ENCODE results near the gene FAM110A.

The FAM110A gene

DNA sequence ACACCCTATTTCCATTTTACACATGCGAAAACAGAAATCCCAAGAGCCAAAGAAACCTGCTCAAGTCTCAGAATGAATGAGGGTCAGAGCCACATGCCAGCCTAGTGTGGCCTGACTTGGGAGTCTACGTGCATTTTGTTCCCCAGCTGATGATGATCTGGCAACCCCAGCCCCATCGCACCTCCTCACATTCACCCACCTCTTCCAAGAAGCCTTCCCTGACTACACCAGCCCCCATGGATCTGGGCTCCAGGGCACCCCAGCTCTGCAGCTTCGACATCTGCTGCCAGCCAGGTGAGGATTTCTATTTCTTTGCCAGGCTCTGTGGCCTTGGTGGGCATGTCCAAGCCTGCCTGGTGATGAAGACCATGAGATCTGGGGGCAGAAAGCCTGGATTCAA is 41.6 kb downstream of the FAM110A start:
- Histone ChIP-seq H3K36me3 (ENCODE audit: control insufficient read depth, insufficient read depth, low read length) (no peaks in the 10 kb centered on the region), H3K27me3 (ENCODE audit: control insufficient read depth, insufficient read depth, low read length) (no peaks in the 10 kb centered on the region; the same call in 1 of the 2 replicates), H3K27ac (ENCODE audit: low read depth, low read length) (no peak overlapping the region), H3K4me1 (ENCODE audit: control insufficient read depth, insufficient read depth, low read length) (peaks cover 3% of the 10 kb centered on the region; the same call in 1 of the 2 replicates), H3K9me3 (ENCODE audit: control insufficient read depth, insufficient read depth, low read length) (no peaks in the 10 kb centered on the region), H3K4me3 (ENCODE audit: low read depth, low read length) (no peak overlapping the region), H3K9ac (ENCODE audit: low read depth, low read length) (no peak overlapping the region)

GRCh38 chr20:877814-878213 is 44.3 kb downstream of the FAM110A start:
- Histone ChIP-seq H3K9me3 (ENCODE audit: control insufficient read depth, insufficient read depth, low read length) (no peaks in the 10 kb centered on the region), H3K4me3 (ENCODE audit: low read depth, low read length) (no peak overlapping the region), H3K27ac (ENCODE audit: low read depth, low read length) (no peak overlapping the region), H3K27me3 (ENCODE audit: control insufficient read depth, insufficient read depth, low read length) (no peaks in the 10 kb centered on the region; the same call in 1 of the 2 replicates), H3K4me1 (ENCODE audit: control insufficient read depth, insufficient read depth, low read length) (peaks cover 1% of the 10 kb centered on the region; the same call in 1 of the 2 replicates), H3K9ac (ENCODE audit: low read depth, low read length) (no peak overlapping the region), H3K36me3 (ENCODE audit: control insufficient read depth, insufficient read depth, low read length) (no peaks in the 10 kb centered on the region)

DNA sequence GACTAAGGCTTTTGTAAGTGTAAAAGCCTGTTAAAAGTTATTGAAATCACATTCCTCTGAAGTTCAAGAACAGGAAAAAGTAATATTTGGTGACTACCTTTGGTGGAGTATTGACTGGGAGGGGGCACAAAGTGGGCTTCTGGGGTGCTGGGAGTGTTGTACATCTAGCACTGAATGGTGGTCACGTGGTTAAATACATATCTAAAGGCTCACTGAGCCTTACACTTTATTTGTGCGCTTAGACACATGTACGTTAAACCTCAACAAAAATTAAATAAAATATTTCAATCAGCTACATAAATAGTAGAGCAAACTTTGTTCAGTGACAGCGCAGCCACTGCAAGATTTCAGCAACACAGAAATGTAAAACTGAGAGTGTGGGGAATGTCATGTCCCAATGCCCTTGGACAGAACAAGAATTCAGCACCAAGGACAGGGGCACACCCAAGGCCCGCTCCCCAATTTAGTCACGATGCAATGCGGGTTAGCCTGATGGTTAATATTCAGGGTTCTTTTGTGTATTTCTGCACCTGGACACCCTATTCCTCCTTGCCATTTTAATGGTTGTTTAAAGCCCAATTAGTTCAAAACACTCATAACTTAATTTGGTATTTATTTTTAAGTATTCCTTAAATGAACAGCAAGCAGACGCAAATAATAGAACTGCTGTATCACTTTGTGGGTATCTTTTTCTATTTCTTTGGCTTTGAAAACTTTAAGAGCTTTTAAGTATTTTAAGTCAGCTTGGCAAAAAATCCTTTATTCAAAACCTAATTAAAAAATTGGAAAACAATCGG is 45.2 kb downstream of the FAM110A start:
- Histone ChIP-seq H3K36me3 (ENCODE audit: control insufficient read depth, insufficient read depth, low read length) (no peaks in the 10 kb centered on the region), H3K4me3 (ENCODE audit: low read depth, low read length) (no peak overlapping the region), H3K4me1 (ENCODE audit: control insufficient read depth, insufficient read depth, low read length) (no peaks in the 10 kb centered on the region), H3K27me3 (ENCODE audit: control insufficient read depth, insufficient read depth, low read length) (no peaks in the 10 kb centered on the region; the same call in 1 of the 2 replicates), H3K9me3 (ENCODE audit: control insufficient read depth, insufficient read depth, low read length) (no peaks in the 10 kb centered on the region), H3K27ac (ENCODE audit: low read depth, low read length) (no peak overlapping the region), H3K9ac (ENCODE audit: low read depth, low read length) (no peak overlapping the region)

DNA sequence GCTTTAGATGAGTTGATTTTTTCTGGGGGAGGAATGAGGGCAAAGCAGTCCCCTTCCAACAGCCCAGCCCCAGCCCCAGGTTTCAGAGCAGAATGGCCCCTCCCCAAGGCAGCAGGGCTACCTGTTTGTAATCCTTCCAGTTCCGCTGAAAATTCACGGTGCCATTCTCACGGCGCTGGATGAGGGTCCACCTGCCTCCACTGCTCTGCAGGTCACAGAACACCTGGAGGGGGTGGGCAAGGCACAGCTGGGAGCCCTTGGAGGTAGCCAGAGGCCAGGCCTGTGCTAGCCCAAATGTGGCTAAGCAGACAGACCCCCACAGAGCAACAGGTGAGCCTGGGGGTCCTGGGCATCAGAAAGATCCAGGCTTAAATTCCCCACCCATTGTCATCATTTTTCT is 46.1 kb downstream of the FAM110A start:
- Histone ChIP-seq H3K27me3 (ENCODE audit: control insufficient read depth, insufficient read depth, low read length) (no peaks in the 10 kb centered on the region; the same call in 1 of the 2 replicates), H3K4me1 (ENCODE audit: control insufficient read depth, insufficient read depth, low read length) (no peaks in the 10 kb centered on the region), H3K27ac (ENCODE audit: low read depth, low read length) (no peak overlapping the region), H3K9ac (ENCODE audit: low read depth, low read length) (no peak overlapping the region), H3K36me3 (ENCODE audit: control insufficient read depth, insufficient read depth, low read length) (no peaks in the 10 kb centered on the region), H3K9me3 (ENCODE audit: control insufficient read depth, insufficient read depth, low read length) (no peaks in the 10 kb centered on the region), H3K4me3 (ENCODE audit: low read depth, low read length) (no peak overlapping the region)

GRCh38 chr20:881051-881782 is 47.7 kb downstream of the FAM110A start:
- Histone ChIP-seq H3K27me3 (ENCODE audit: control insufficient read depth, insufficient read depth, low read length) (peaks cover 8% of the 10 kb centered on the region), H3K4me1 (ENCODE audit: control insufficient read depth, insufficient read depth, low read length) (no peaks in the 10 kb centered on the region), H3K9ac (ENCODE audit: low read depth, low read length) (no peak overlapping the region), H3K36me3 (ENCODE audit: control insufficient read depth, insufficient read depth, low read length) (no peaks in the 10 kb centered on the region), H3K27ac (ENCODE audit: low read depth, low read length) (no peak overlapping the region), H3K9me3 (ENCODE audit: control insufficient read depth, insufficient read depth, low read length) (no peaks in the 10 kb centered on the region), H3K4me3 (ENCODE audit: low read depth, low read length) (no peak overlapping the region)

- no peak overlapping the region for H3K4me3 ChIP-seq (ENCODE audit: low read depth, low read length)
- H3K27me3 ChIP-seq (ENCODE audit: control insufficient read depth, insufficient read depth, low read length): peaks cover 13% of the 10 kb centered on the region
- H3K36me3 ChIP-seq (ENCODE audit: control insufficient read depth, insufficient read depth, low read length): no peaks in the 10 kb centered on the region
- H3K9ac ChIP-seq (ENCODE audit: low read depth, low read length): no peak overlapping the region
- H3K4me1 ChIP-seq (ENCODE audit: control insufficient read depth, insufficient read depth, low read length): no peaks in the 10 kb centered on the region
- H3K27ac ChIP-seq (ENCODE audit: low read depth, low read length): no peak overlapping the region
- H3K9me3 ChIP-seq (ENCODE audit: control insufficient read depth, insufficient read depth, low read length): no peaks in the 10 kb centered on the region
These were observed 48.2 kb downstream of the FAM110A start for GRCh38 chr20:881783-882144.

GRCh38 chr20:884983-885952 is 51.8 kb downstream of the FAM110A start:
- Histone ChIP-seq H3K27ac (ENCODE audit: low read depth, low read length) (no peak overlapping the region), H3K36me3 (ENCODE audit: control insufficient read depth, insufficient read depth, low read length) (no peaks in the 10 kb centered on the region), H3K9ac (ENCODE audit: low read depth, low read length) (no peak overlapping the region), H3K27me3 (ENCODE audit: control insufficient read depth, insufficient read depth, low read length) (peaks cover 13% of the 10 kb centered on the region), H3K4me3 (ENCODE audit: low read depth, low read length) (peak overlapping the region; percentile 7; the same call in 1 of the 2 replicates), H3K9me3 (ENCODE audit: control insufficient read depth, insufficient read depth, low read length) (no peaks in the 10 kb centered on the region), H3K4me1 (ENCODE audit: control insufficient read depth, insufficient read depth, low read length) (no peaks in the 10 kb centered on the region)

DNA sequence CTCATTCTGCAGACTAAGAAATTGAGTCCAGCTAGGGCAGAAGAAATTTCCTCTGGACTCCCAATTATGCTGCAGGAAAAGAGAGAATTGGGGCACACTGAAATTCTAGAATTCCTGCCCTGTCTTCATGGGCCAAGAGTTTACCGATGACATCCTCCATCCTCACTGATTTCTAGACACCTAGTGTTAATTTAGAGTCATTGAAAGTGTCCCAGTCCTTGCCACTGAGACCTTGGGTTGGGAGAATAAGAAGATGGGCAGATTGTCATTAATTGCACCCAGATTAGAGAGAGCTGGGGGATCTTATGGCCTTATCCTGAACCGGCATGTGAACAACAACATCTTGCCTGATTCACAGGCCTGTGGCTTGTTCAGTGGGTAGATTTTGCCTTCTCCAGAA is 53.6 kb downstream of the FAM110A start:
- Histone ChIP-seq H3K27ac (ENCODE audit: low read depth, low read length) (no peak overlapping the region), H3K36me3 (ENCODE audit: control insufficient read depth, insufficient read depth, low read length) (no peaks in the 10 kb centered on the region), H3K9ac (ENCODE audit: low read depth, low read length) (no peak overlapping the region), H3K27me3 (ENCODE audit: control insufficient read depth, insufficient read depth, low read length) (peaks cover 13% of the 10 kb centered on the region), H3K4me1 (ENCODE audit: control insufficient read depth, insufficient read depth, low read length) (no peaks in the 10 kb centered on the region), H3K4me3 (ENCODE audit: low read depth, low read length) (no peak overlapping the region), H3K9me3 (ENCODE audit: control insufficient read depth, insufficient read depth, low read length) (no peaks in the 10 kb centered on the region)

DNA sequence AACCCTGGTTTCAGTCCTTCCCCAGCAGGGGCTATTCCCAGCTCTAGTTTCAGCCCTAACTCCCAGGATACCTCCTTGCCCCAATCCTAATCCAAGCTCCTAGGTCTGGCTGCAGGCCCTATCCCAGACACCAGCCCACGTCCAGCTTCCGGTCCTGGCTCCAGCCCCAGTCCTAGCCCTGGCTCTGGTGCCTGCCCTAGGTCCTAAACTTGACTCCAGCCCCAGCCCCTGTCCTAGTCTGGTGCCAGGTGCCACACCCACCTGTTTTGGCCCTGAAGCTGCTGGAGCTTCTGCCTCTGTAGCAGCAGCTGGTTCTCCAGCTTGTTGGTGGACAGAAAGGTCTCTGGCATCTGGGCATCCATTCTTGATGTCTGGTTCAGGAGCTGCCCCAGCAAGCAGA is 54.5 kb downstream of the FAM110A start:
- H3K9ac ChIP-seq (ENCODE audit: low read depth, low read length): no peak overlapping the region
- peaks cover 13% of the 10 kb centered on the region for H3K27me3 ChIP-seq (ENCODE audit: control insufficient read depth, insufficient read depth, low read length)
- H3K4me3 ChIP-seq (ENCODE audit: low read depth, low read length): no peak overlapping the region
- H3K36me3 ChIP-seq (ENCODE audit: control insufficient read depth, insufficient read depth, low read length): no peaks in the 10 kb centered on the region
- no peak overlapping the region for H3K27ac ChIP-seq (ENCODE audit: low read depth, low read length)
- no peaks in the 10 kb centered on the region for H3K4me1 ChIP-seq (ENCODE audit: control insufficient read depth, insufficient read depth, low read length)
- H3K9me3 ChIP-seq (ENCODE audit: control insufficient read depth, insufficient read depth, low read length): no peaks in the 10 kb centered on the region

GRCh38 chr20:889106-889505 is 55.6 kb downstream of the FAM110A start:
- H3K36me3 ChIP-seq (ENCODE audit: control insufficient read depth, insufficient read depth, low read length): no peaks in the 10 kb centered on the region
- no peak overlapping the region for H3K27ac ChIP-seq (ENCODE audit: low read depth, low read length)
- H3K4me1 ChIP-seq (ENCODE audit: control insufficient read depth, insufficient read depth, low read length): no peaks in the 10 kb centered on the region
- peaks cover 13% of the 10 kb centered on the region for H3K27me3 ChIP-seq (ENCODE audit: control insufficient read depth, insufficient read depth, low read length)
- no peak overlapping the region for H3K9ac ChIP-seq (ENCODE audit: low read depth, low read length)
- no peaks in the 10 kb centered on the region for H3K9me3 ChIP-seq (ENCODE audit: control insufficient read depth, insufficient read depth, low read length)
- H3K4me3 ChIP-seq (ENCODE audit: low read depth, low read length): no peak overlapping the region

Data from HUES48 (cell line).